GM21390 (cell line): Measurements from ENCODE around the gene MGAT5.
"Not testable (repeated sequence)": the region's sequence is repeated elsewhere in the genome, so short reads cannot be mapped to it uniquely, and the experiment has no call there.

Source experiments
- ATAC-seq: cut with Tn5 transposase; IDR thresholded peaks from one replicate; pipeline ENCODE4 v1.9.1; 2021; ENCODE audit not compliant: unreplicated experiment

MGAT5 gene

DNA sequence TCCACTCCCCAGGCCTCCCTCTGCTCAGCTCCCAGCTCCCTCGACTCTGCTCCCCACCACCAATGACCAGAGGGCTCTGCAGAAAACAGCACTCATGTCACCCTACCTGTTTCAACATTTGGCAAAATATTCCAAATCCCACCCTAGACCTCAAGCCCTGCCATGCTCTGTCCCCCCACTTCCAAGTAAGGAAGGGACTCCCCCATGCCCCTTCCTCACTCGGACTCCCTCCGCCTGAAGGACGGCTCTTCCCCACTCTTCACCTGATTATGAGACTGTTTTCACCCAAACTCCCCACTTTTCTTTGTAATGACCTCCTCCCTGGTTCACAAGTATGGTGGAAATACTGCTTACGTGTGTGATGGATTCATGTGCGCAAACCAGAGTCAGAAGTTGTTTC lies 208.4 kb downstream of the MGAT5 start:
- ATAC-seq = no peak

DNA sequence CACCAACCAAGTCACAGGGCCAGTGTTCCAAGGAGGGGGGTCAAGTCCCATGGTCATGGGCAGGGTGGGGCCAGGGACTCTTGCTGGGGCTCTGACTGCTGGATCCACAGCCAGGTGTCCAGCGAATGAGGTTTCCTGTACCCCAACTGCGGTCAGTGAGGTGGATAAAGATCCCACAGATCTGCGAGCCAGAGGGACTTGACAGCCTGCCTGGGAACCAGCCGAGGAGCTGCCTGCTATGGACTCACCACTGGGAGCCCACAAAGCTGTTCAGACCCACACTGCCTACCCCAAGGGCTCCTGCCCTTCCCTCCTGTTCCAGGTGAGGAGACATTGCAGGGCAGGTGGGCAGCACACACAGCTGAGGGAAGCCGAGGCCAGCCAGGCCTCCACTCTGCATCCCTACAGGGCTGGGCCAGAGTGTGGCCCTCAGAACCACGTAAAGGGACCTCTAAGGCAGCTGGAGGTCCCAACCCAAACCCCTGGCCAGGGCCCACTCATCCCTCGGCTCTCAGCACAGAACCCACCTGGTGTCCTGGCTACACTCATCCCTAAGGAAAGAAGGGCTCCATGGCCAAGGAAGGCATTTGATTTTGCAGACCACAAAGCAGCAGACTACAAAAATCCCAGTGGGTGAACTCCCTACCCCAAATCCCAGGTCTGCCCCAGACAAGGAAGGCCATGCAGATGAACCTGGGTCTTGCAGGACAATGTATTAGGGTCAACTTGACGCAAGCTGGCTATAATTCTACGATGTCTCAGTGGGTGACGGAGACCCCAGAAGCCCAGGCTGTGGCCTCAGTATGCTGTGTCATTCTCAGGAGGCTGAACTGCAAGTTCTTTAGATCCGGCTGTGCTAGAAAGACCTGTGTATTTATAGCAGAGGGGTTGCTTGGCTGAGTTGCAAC lies 209.2 kb downstream of the MGAT5 start:
- no peak for ATAC-seq

DNA sequence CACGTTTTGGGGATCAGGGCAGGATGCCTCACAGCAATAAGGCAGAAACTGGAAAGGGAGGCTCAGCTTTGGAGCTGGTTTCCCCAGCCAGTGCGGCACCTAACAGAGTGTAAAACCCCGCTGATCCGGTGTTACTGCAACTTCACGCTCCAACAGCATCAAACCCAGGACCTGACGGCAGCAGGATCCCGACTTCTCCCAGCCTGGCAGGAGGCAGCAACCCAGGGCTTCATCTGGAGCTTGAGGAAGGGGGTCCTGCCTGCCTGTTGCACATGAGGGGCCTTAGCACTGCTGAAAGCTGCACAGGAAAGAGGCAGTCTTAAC lies 209.8 kb downstream of the MGAT5 start:
- no peak for ATAC-seq

DNA sequence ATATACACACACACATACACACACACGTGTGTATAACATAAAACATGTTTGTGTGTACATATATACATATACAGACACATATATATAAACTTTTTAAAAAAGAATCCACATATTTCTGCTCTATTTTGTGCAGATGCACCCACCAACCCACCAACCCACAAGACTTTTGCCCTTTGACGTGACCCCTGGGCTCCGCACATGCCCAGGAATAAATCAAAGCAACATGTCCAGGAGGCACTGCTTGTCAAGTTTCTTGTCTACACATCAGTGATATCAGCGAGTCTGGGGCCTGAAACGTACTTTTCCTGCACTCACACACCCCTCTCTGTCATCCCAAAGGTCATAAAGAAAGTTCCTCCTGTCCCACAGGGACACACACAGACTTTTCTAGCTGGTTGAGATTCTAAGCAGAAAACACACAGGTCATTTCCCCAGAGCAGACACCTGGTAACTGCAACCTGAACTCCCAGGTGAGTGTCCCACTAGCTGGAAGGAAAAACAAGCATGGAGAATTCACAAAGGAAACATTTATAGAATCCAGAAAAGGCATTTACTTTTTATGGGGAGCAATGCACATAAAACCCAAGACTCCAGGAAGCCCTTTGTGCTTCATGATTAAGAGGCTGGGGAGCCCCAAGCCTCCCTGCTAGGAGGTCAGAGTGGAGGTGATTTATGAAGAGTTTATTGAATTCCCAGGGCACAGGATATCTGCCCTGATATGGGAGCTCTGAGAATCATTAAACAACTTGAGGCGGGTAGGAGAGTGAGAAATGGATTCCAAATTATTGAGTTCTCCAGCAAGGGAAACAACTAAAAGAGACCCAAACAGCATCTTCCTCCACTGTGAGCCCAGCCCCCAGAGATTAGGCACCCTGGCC lies 211.6 kb downstream of the MGAT5 start:
- peak; percentile 10 for ATAC-seq

DNA sequence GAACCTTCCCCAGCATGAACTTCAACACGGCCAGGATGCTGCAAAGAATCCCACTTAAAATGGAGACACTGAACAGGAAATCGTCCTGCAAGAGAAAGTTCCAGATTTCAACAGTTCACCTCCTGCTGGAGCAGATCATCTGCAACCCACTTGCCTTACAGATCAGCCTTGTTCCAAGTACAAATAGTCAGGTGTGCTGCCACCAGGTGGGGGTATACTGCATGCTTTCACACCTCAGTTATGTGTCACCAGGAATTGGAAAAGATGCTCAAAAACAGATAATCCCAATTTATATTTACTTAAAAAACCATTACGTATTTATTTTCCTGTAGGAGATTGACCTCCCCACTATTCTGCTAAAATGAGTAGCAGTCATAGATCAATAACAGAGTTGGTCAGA lies 212.3 kb downstream of the MGAT5 start:
- ATAC-seq = peak; percentile 53

DNA sequence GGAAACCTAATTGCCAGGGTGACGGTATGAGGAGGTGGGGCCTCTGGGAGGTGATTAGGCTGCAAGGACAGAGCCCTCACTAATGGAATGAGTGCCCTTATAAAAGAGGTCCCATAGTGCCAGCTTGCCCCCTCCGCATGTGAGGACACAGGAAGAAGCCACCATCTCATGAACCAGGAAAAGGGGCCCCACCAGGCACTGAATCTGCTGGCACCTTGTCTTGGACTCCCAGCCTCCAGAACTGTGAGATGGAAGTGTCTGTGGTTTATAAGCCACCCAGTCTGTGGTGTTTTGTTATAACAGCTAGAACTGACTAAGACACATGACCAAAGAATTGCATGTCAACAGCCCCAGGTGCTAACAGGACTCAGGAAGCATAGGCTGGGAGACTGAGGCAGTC lies 214.3 kb downstream of the MGAT5 start:
- no peak for ATAC-seq

DNA sequence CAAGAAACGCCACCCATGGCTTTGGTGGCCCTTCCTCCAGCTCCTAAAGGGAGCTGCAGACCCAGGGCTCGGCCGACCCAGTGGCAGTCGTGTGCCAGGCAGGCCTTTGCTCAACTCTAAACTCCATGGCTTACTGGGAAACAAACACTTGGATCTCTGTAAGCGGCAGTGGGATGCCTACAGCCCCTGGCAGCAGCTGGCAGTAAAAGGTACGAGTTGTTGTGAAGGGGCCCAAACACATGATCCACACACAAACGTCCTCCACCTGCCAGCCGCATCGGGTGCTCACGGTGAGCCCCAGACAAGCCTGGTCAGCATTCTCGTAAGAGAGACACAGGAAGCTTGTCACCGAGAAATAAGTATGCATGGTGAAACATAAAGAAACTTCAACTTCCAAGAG lies 214.9 kb downstream of the MGAT5 start:
- no peak for ATAC-seq

DNA sequence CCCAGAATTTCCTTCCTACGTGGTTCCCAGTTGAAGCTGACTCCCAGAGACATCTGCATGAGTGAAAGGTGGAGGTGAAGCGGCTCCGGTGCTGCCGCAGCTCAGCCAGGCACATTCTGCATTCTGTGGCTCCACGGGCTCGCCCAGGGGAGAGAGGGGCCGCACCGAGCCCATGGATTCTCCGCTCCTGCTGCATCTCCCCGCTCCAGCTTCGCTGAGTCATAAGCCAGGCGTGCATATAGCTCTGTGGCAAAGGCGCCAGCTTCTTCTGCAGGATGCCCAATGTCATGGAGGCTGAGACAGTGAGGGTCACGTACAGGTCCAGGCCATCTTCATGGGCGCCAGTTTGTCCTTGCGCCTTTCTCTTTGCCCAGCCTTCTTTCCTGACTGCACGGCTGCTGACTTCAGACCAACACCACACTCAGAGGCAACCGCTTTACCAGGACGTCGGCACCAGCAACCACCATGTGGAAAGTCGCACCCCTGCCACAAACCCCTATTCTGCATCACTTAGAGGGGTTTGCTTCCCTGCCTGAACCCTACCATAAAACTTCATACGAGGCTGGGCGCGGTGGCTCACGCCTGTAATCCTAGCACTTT lies 215.7 kb downstream of the MGAT5 start:
- no peak for ATAC-seq

DNA sequence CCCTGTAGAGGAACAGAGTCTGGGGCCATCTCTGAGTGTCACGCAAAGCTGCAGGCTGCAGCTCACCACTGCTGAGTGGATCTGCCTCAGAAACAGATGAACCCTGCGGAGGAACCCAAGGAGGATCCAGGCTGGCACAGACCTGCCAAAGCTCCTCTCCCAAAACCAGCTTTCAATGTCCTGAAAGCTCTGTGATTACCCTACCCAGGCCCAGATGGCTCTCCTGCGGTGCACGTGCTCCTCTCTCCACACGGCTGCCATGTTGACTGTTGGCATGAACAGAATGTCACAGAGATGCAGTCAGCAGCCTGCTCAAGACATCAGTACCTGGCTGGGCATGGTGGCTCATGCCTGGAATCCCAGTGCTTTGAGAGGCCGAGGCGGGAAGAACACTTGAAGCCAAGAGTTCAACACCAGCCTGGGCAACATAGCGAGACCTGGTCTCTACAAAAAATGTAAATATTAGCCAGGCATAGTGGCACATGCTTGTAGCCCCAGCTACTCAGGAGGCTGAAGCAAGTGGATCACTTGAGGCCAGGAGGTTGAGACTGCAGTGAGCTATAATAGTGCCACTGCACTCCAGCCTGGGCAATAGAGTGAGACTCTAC lies 216.8 kb downstream of the MGAT5 start:
- ATAC-seq = no peak

DNA sequence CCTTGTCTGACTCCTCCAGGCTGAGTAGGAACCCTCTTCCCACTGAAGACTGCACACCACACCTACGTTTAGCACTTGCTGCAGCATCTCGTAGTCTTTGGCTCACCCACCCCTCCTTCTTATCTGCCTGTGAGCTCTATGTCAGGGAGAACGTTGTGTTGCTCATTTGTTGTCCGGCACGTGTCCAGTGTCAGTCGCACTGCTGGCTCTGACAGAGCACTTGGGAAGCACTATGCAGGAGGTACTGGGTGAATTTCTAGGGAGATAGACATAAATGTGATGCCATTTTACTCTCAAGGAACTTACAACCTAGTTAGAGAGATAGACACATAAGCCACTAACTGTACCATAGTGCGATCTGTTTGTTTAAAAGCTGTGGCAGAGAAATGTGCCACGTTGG lies 223.1 kb downstream of the MGAT5 start:
- not testable (repeated sequence) for ATAC-seq

DNA sequence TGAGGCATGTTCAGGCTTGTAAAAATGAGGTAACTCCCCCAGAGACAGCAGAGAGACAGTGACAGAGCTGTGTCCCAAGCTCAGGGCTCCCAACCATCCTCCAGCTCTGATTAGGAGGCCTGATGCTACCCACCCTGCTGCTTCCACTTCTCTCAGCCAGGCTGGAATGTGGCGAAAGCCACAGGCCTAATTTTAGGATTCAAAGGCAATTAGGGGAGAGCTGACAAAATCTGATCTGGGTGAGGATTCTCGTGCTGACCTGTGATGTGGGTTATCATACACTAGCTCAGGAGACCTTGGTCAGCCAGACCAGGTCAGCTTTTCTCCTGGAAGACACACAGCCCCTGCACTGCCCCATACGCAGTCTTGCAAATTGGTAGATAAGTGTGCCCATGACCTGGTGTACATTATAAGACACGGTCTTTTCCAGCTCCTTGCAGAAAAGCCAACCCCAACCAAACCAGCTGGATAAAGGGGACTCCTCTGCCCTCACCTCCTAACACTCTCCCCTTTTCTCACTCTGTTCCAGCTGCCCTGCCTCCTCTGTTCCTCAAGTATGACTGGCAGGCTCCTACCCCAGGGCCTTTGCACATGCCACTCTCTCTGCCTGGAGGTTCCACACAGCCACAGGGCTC lies 225.9 kb downstream of the MGAT5 start:
- no peak for ATAC-seq

DNA sequence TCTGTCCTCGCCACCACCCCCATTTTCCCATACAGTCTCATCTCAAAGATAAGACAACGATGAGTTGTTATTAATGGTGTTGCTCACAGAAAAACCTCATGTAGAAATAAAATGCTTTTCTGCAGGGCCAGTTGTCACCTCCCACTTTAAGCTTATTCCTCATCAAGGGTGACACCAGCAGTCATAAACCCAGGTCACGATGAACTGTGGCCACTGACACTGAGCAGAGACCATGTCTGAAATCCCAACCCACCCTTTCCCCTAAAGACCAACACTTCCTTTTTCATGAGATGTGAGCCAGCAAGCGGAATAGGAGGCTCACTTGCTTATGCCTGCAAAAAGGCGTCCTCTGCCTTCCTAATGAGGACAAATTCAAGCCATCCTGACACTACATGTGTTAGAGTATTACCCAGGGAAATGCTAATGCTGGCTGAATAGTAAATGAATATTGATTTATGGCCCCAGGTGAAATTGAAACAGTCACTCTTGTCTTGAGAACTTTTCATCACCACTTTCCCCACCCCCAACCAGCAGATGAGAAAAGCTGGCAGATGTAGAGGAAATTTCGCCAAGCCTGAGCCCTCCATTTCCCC lies 228.4 kb downstream of the MGAT5 start:
- ATAC-seq = no peak

DNA sequence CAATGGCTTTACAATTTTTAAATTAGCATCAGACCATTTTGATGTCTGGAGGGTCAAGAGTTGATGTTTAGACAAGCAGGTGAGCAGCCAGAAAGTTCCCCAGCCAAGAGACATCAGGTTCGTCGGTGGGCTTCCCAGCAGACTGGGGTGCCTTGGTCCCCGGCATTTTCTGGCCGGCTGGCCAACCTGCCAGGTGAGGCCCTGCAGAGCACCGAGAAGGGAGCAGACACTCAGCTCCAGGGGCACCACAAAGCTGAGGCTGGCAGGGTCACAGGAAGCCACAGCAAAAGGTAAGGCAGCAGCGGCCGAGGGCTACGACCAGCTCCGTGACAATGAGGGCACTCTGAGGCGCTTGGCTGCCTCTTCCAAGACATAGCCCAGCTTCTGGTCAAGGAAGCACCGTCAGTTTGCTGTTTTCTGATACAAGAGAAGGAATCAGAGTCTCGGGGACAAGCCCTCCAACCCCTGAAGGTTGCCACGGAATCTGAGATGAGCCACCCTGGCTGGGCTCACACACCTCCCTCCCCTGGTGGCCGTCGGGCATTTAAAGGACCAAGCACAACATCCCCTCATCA lies 229.0 kb downstream of the MGAT5 start:
- ATAC-seq = no peak

DNA sequence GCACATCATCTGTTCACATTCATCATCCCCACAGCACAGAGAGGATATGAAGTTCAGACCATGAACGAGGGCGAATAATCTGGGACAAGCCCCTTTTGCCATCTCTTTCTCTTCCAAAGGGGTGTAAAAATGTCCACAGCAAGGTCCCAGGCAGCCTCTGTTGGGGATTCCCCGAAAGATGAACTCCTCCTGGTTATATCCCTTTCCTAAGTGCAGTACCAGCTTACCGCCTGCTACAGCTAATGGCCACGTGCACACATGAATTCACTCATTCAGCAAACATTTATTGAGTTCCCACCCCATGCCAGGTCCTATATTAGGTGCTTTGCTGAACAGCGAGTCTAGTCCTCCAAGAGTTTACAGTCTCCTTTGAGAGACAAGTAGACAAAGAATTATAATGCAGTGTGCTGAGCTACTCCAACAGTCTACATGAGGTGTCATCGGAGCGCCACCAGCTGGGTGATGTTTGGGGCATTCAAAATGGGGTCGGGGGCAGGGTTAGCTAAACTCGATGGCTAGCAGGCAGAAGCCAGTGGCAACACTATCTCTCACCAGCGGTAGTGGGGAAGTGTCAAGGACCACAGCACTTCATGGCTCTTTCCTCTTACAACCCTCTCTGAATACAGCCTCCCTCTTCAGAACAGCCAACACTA lies 236.0 kb downstream of the MGAT5 start:
- ATAC-seq = no peak

DNA sequence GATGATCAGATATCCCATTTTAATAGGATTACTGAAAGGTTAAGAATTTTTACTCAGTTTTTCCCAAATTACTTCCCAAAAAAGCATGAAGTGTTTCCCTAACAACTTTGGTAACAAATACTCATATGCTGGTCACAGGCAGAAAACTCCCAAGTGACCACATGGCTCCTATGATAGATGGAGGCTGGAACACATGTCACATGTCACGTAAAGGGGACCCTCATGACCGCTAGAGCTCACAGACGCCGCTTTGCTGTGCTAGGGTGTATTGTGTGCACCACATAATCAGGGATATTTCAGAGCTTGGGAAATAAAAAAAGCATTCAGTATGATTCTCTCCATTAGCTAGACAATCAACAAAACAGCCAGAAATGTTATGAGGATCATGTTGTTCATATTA lies 236.7 kb downstream of the MGAT5 start:
- no peak for ATAC-seq

DNA sequence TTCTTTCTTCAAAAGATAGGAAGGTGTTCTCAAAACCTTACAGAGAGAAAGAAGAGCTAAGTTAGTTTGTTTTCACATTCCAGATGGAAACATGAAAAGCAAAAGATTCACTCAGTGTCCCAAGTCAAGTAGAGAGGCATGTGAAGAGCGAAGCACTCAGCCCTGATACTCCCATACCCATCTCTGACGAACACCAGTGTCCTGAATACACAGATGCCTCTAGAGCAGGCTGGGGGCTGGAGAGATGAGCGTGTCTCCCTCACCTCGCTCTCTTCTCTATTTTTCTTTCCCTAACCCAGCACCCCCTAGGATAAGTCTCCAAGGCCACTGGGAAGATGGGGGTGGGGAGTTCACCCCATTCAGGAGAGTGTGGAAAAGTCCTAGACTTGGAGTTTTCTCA lies 237.2 kb downstream of the MGAT5 start:
- ATAC-seq = no peak

DNA sequence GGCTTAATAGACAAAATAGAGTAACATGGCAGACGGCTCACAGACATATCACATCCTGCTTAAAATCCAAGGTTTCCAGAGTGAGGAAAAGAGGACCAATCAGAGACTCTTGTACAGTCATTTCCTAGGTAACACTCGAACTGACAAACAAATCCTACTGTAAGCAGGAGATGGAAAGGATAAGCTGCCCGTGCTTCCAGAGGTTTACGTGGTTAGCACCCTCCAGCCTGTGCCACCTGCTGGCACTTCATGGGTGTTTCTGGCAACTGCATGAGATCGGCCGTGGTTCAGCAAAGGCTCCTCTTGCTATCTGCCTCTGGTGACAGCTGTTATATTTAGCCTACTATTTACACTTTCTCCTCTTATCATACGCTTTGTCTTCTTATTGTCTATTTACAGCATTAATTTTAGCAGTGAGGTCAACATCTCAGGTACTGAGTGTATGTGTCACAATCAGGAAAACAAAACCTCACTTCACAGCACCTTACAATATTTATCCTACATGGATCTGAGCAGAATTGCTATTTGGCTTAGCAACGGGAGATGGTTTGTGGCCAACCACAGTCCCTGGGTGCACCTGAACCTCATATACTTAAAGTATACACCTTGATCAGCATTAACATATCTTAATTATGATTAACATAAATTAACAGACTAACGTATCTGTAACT lies 238.0 kb downstream of the MGAT5 start:
- no peak for ATAC-seq

DNA sequence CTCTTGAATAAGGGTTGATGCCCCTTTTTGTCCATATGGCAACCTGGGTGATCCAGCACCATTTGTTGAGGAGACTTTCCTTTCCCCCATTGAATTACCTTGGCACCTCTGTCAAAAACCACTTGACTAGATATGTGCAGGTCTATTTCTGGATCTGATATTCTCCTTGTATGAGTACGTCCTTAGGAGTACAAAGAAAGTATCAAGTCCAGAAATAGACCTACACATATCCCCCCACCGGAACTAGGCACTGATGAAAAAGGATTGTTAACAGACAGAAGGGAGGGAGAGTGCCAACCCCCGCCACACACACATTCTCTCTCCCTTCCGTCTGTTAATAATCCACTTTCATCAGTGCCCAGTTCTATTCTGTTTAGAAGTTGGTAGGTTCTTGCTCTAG lies 239.9 kb downstream of the MGAT5 start:
- ATAC-seq = no peak

DNA sequence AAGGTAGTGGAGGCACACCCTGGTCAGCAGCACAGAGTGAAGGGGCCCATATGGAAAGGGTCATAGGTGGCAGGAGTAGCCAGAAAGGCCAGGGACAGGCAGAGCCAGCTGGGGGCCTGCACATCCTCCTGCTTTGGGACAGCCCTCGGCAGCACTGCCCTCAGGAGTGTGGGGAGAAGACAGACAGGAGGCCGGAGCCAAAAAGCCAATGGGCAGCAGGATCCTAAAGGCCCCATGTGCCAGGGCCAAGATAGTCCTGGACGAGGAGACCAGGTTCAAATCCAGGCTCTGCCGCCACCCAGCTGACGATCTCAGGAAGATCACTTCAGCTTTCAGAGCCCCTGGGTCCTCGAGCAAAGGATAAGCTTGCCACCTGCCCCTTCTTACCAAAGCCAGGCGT lies 244.8 kb downstream of the MGAT5 start:
- ATAC-seq = no peak
